Measurements from ENCODE around the gene RITA1.

DNA sequence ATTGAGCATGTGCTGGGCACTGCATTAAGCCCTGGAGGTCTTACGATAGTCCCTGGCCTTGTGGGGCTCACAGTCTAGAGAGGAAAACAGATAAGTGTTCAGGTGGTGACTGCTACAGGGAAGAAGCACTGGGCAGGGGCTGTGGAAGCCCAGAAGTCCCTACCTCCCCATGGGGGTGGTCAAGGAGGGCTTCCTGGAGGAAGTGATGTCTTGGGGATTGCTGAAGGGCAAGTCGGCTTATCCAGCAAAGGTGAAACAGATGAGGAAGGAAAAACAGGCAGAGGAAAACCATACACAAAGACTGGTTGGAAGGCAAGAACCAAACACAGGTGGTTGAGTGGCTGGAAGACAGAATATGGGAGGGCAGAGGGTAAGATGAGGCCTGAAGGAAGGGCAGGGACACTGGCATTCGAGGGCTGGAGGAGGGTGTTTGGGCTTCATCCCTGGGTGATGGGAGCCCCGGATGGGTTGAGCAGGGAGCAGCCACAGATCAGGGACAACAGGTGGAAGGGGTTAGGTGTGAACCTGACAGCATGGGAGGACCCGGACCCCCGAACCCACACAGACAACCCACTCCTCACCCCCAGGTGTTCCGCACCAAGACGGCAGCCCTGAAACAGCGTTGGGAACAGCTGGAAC lies 33.2 kb upstream of the RITA1 start:
- TF ChIP-seq EZH2 (IDR thresholded peaks at IDR 0.05; ENCODE audit: borderline replicate concordance, low read depth, low read length, severe bottlenecking) = no peak
- TF ChIP-seq CTCF (IDR thresholded peaks at IDR 0.05; ENCODE audit: extremely low read depth in 1 of 2, insufficient read depth in 1 of 2, low read depth in 1 of 2, low read length in 2 of 2) = no peak
